Calu3 (cell line): ENCODE results near the gene GAGE12J. TPM values are rescaled to one million over a fixed set of nuclear protein-coding genes. Genes with fewer than 3 reads are reported as not detected.

ENCODE experiments used
- BruUV-seq: library from RNA; stranded (reverse); fragments of 400-500 nt; replicated peaks from 2 replicates; lab custom pipeline; 2021; lab: Mats Ljungman, UMichigan
- CTCF ChIA-PET: fragments of 300-600 bp; sonication (Branson Sonifier 250); formaldehyde crosslinking; loops from one replicate; lab custom pipeline; 2022; ENCODE audit warnings: antibody characterized with exemption; lab: Charles Lee
- DNase-seq: peaks from one replicate; pipeline ENCODE4 v3.0.0; 2022
- H3K27ac Mint-ChIP-seq: one replicate; pipeline ENCODE4 v1.8.0; 2022; ENCODE audit warnings: mixed read lengths; ENCODE audit not compliant: unreplicated experiment
- H3K27me3 Mint-ChIP-seq: one replicate; pipeline ENCODE4 v1.8.0; 2022; ENCODE audit warnings: mixed read lengths; ENCODE audit not compliant: unreplicated experiment
- H3K36me3 Mint-ChIP-seq: one replicate; pipeline ENCODE4 v1.8.0; 2022; ENCODE audit warnings: mild to moderate bottlenecking, moderate library complexity, mixed read lengths; ENCODE audit not compliant: insufficient read depth, unreplicated experiment
- H3K4me1 Mint-ChIP-seq: one replicate; pipeline ENCODE4 v1.8.0; 2022; ENCODE audit warnings: mild to moderate bottlenecking, low read depth, mixed read lengths; ENCODE audit not compliant: unreplicated experiment
- H3K4me3 Mint-ChIP-seq: one replicate; pipeline ENCODE4 v1.8.0; 2022; ENCODE audit warnings: mild to moderate bottlenecking, low read depth, moderate library complexity, mixed read lengths; ENCODE audit not compliant: unreplicated experiment
- H3K9me3 Mint-ChIP-seq: one replicate; pipeline ENCODE4 v1.8.0; 2022; ENCODE audit warnings: low read depth, mixed read lengths; ENCODE audit not compliant: unreplicated experiment
- CTCF ChIP-seq: fragments of 200-600 bp; IDR thresholded peaks from one replicate; pipeline ENCODE4 v1.8.0; 2022; ENCODE audit warnings: antibody characterized with exemption; ENCODE audit not compliant: unreplicated experiment
- intact Hi-C: fragments of 100-400 bp; cut with micrococcal nuclease; formaldehyde crosslinking; loops from one replicate; pipeline ENCODE4 v1.10.0; 2022; ENCODE audit not compliant: unreplicated experiment
- total RNA-seq: library from RNA; stranded (reverse); gene quantifications from 2 replicates; pipeline ENCODE4 v1.2.3, GENCODE V29; 2022

Gene GAGE12J
- total RNA-seq, 1 experiment from 2014 or later, result not detected

GRCh38 chrX:49276671-49277534, 44.9 kb upstream of the GAGE12J start:
- Mint-ChIP-seq H3K9me3 (no peaks in the 10 kb centered on the region), H3K4me1 (peaks cover 7% of the 10 kb centered on the region), H3K36me3 (peaks cover 23% of the 10 kb centered on the region), H3K4me3 (no peak overlapping the region), H3K27ac (no peak overlapping the region), H3K27me3 (no peaks in the 10 kb centered on the region)
- intact Hi-C loops, result no loop called here
- TF ChIP-seq CTCF, result no peak
- no TSS peak for BruUV-seq
- no peak for DNase-seq
- CTCF ChIA-PET, result no interaction called here

- Mint-ChIP-seq H3K36me3 (peaks cover 27% of the 10 kb centered on the region), H3K27me3 (no peaks in the 10 kb centered on the region), H3K9me3 (no peaks in the 10 kb centered on the region), H3K4me1 (peaks cover 7% of the 10 kb centered on the region), H3K4me3 (no peak overlapping the region), H3K27ac (no peak overlapping the region)
- no peak for DNase-seq
- TF ChIP-seq CTCF, result no peak
- BruUV-seq, result no TSS peak
- CTCF ChIA-PET, result no interaction called here
- intact Hi-C loops, result no loop called here
Observed at GRCh38 chrX:49277535-49277830, 44.4 kb upstream of the GAGE12J start.

GRCh38 chrX:49278081-49278480, 43.8 kb upstream of the GAGE12J start:
- DNase-seq, result no peak
- Mint-ChIP-seq H3K36me3 (peaks cover 27% of the 10 kb centered on the region), H3K9me3 (no peaks in the 10 kb centered on the region), H3K27ac (no peak overlapping the region), H3K4me1 (peaks cover 7% of the 10 kb centered on the region), H3K27me3 (no peaks in the 10 kb centered on the region), H3K4me3 (no peak overlapping the region)
- no peak for TF ChIP-seq CTCF
- CTCF ChIA-PET, result no interaction called here
- intact Hi-C loops, result no loop called here
- no TSS peak for BruUV-seq

- intact Hi-C loops, result no loop called here
- H3K9me3 Mint-ChIP-seq, result no peaks in the 10 kb centered on the region
- peaks cover 15% of the 10 kb centered on the region for H3K36me3 Mint-ChIP-seq
- H3K27me3 Mint-ChIP-seq, result no peaks in the 10 kb centered on the region
- H3K4me1 Mint-ChIP-seq, result no peaks in the 10 kb centered on the region
- CTCF ChIA-PET, result no interaction called here
- H3K4me3 Mint-ChIP-seq, result no peak overlapping the region
- no peak for DNase-seq
- no TSS peak for BruUV-seq
- no peak overlapping the region for H3K27ac Mint-ChIP-seq
- no peak for TF ChIP-seq CTCF
Observed at GRCh38 chrX:49282647-49283011, 39.2 kb upstream of the GAGE12J start.
